K562 (cell line): ENCODE measurements around the gene XPR1. TPM values are rescaled to one million over a fixed set of nuclear protein-coding genes. Genes with fewer than 3 reads are reported as not detected.
A peak's percentile ranks its signal among the peaks of the same experiment; 100 is the strongest.

Source experiments
- C11orf30 ChIP-seq: fragments of 450-650 bp; IDR thresholded peaks from 2 replicates; pipeline ENCODE4 v1.6.1; 2016; ENCODE audit warnings: low read depth, mild to moderate bottlenecking
- CHCHD3 ChIP-seq: fragments of 250-450 bp; sonication (Bioruptor Pico); IDR thresholded peaks from 2 replicates; pipeline ENCODE4 v2.1.2; 2022; ENCODE audit warnings: mild to moderate bottlenecking
- MAFG ChIP-seq: fragments of 450-650 bp; conservative IDR thresholded peaks from 2 replicates; pipeline ENCODE4 v1.6.1; 2016; ENCODE audit warnings: missing genetic modification characterization, missing compliant biosample characterization
- NR2C1 ChIP-seq, 2 experiments: fragments of 450-650 bp; IDR thresholded peaks; 2 replicates each; pipeline ENCODE4 v1.6.1; 2017; ENCODE audit warnings: mild to moderate bottlenecking in 2 of 2, antibody characterized with exemption in 1 of 2, inconsistent platforms in 1 of 2, missing compliant biosample characterization in 1 of 2, missing genetic modification characterization in 1 of 2
- NR4A1 ChIP-seq, 2 experiments: fragments of 250-450 bp in 1 of 2; fragments of 450-650 bp in 1 of 2; sonication (Bioruptor Pico) in 1 of 2; IDR thresholded peaks; 2 replicates each; pipeline versions ENCODE4 v1.4.0 to v1.6.1; 2016 to 2020; ENCODE audit warnings: mild to moderate bottlenecking in 2 of 2, missing compliant biosample characterization in 1 of 2, missing genetic modification characterization in 1 of 2, moderate library complexity in 1 of 2
- POLR2AphosphoS2 ChIP-seq: IDR thresholded peaks from 2 replicates; pipeline ENCODE4 v1.6.1; 2012; ENCODE audit warnings: low read length, improper control_type of control experiment
- PTRF ChIP-seq: fragments of 450-650 bp; IDR thresholded peaks from 2 replicates; pipeline ENCODE4 v1.6.1; 2016; ENCODE audit warnings: mild to moderate bottlenecking, missing genetic modification characterization, missing compliant biosample characterization
- RBFOX2 ChIP-seq: fragments of 200-400 bp; formaldehyde crosslinking; IDR thresholded peaks from 2 replicates; pipeline ENCODE4 v1.6.1; 2017; ENCODE audit warnings: low read depth, mild to moderate bottlenecking, low read length, moderate library complexity
- SMAD3 ChIP-seq: fragments of 450-650 bp; formaldehyde crosslinking; conservative IDR thresholded peaks from 2 replicates; pipeline ENCODE4 v1.4.0; 2020; ENCODE audit warnings: mild to moderate bottlenecking
- ZNF232 ChIP-seq: sonication (generic); formaldehyde crosslinking; IDR thresholded peaks from 2 replicates; pipeline ENCODE4 v1.8.0; 2022; ENCODE audit warnings: mild to moderate bottlenecking, missing genetic modification reagents
- ZNF24 ChIP-seq: fragments of 450-650 bp; IDR thresholded peaks from 2 replicates; pipeline ENCODE4 v1.6.1; 2016
- ZNF316 ChIP-seq: fragments of 450-650 bp; IDR thresholded peaks from 2 replicates; pipeline ENCODE4 v1.6.1; 2016
- ZZZ3 ChIP-seq: fragments of 450-650 bp; IDR thresholded peaks from 2 replicates; pipeline ENCODE4 v1.6.1; 2016; ENCODE audit warnings: antibody characterized with exemption, mild to moderate bottlenecking, moderate library complexity
- polyA plus RNA-seq, 8 experiments: library from polyadenylated mRNA; depleted of rRNA in 4 of 8; stranded (reverse) in 5 of 8; unstranded in 3 of 8; fragments of >200 nt; fragmentation: Nextera tagmentation in 2 of 8; fragmentation: Illumina TruSeq in 1 of 8; extraction: Ambion mirVana in 2 of 8; extraction: Trizol in 1 of 8; gene quantifications; 2 replicates each; pipeline versions ENCODE4 v1.2.1 to v1.2.3, GENCODE V29; 2011 to 2014; ENCODE audit warnings: inconsistent platforms in 1 of 8, missing spikeins in 1 of 8
- total RNA-seq, 7 experiments: library from RNA; depleted of rRNA in 6 of 7; stranded (reverse); fragments of >200 nt in 6 of 7; fragmentation: Illumina TruSeq in 2 of 7; extraction: Trizol in 2 of 7; gene quantifications; 2 replicates each; pipeline versions ENCODE4 v1.2.1 to v1.2.3, GENCODE V29; 2011 to 2021; ENCODE audit warnings: low replicate concordance in 1 of 7
- TF ChIP-seq, protein P1 (sequence below): fragments of 450-650 bp; IDR thresholded peaks from 2 replicates; pipeline ENCODE4 v1.6.1; 2017; ENCODE audit warnings: antibody characterized with exemption
- TF ChIP-seq, protein P2 (sequence below): fragments of 450-650 bp; conservative IDR thresholded peaks from 2 replicates; pipeline ENCODE4 v1.6.1; 2016; ENCODE audit warnings: missing genetic modification characterization, low read depth, mild to moderate bottlenecking, control low read depth, missing compliant biosample characterization

Gene XPR1
- total and polyA plus RNA-seq, 9 of the 15 experiments (the other 6 are each of a cell fraction or from before 2014, with no cell fraction given): 3.0 to 66.2 (median 38.6) TPM

DNA sequence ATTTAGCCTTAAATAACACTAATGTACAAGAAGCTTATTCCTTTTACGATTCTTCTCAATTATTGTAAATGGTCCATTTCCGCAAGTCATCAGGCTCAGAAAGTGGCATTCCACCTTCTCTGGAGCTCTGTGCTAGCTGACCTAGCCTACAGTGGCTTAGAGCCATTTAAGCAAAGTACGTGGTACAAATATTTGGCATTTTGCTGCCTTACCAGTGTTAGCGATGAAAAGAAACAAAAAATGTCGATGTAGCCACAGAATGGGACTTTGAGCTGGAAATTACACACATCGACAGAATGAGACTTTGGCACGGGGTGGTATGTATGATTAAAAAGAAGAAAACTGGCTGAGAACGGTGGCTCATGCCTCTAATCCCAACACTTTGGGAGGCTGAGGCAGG lies 47.0 kb upstream of the XPR1 start (continued):
- TF ChIP-seq NR4A1 (CRISPR knock-in tag; IDR thresholded peaks at IDR 0.05) (no peak), NR4A1 (tag; IDR thresholded peaks at IDR 0.05) (peak; percentile 51), POLR2AphosphoS2 (no peak), CHCHD3 (CRISPR knock-in tag) (0 out of 2 replicates have a peak, but pooled peaks have one; percentile 27), ZZZ3 (no peak), ZNF24 (peak; percentile 7; the same call in 1 of the 2 replicates), ZNF232 (no peak), C11orf30 (peak; percentile 74), PTRF (tag) (no peak), RBFOX2 (0 out of 2 replicates have a peak, but pooled peaks have one; percentile 6), MAFG (tag) (peak; percentile 45), SMAD3 (CRISPR knock-in tag) (no peak), NR2C1 (IDR thresholded peaks at IDR 0.05) (0 out of 2 replicates have a peak, but pooled peaks have one; percentile 7), NR2C1 (tag; IDR thresholded peaks at IDR 0.05) (no peak), ZNF316 (peak; percentile 63)
- TF ChIP-seq, protein P1, sequence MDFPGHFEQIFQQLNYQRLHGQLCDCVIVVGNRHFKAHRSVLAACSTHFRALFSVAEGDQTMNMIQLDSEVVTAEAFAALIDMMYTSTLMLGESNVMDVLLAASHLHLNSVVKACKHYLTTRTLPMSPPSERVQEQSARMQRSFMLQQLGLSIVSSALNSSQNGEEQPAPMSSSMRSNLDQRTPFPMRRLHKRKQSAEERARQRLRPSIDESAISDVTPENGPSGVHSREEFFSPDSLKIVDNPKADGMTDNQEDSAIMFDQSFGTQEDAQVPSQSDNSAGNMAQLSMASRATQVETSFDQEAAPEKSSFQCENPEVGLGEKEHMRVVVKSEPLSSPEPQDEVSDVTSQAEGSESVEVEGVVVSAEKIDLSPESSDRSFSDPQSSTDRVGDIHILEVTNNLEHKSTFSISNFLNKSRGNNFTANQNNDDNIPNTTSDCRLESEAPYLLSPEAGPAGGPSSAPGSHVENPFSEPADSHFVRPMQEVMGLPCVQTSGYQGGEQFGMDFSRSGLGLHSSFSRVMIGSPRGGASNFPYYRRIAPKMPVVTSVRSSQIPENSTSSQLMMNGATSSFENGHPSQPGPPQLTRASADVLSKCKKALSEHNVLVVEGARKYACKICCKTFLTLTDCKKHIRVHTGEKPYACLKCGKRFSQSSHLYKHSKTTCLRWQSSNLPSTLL: no peak
- TF ChIP-seq, protein P2, sequence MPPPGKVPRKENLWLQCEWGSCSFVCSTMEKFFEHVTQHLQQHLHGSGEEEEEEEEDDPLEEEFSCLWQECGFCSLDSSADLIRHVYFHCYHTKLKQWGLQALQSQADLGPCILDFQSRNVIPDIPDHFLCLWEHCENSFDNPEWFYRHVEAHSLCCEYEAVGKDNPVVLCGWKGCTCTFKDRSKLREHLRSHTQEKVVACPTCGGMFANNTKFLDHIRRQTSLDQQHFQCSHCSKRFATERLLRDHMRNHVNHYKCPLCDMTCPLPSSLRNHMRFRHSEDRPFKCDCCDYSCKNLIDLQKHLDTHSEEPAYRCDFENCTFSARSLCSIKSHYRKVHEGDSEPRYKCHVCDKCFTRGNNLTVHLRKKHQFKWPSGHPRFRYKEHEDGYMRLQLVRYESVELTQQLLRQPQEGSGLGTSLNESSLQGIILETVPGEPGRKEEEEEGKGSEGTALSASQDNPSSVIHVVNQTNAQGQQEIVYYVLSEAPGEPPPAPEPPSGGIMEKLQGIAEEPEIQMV (tag): 0 out of 2 replicates have a peak, but pooled peaks have one; percentile 28
- TF ChIP-seq, all 486 proteins: peak for 16
